Prostate gland (tissue), 2 donors: ENCODE measurements around the gene C10orf53. TPM values are rescaled to one million over a fixed set of nuclear protein-coding genes. Genes with fewer than 3 reads are reported as not detected.

Source experiments
- DNase-seq: peaks from one replicate; pipeline ENCODE4 v3.0.0-alpha.2; 2019; ENCODE audit warnings: low spot score
- H3K27ac ChIP-seq, 2 donors: fragments of 200-600 bp; sonication (generic); 2 replicates each; pipeline ENCODE4 v1.5.1; 2017 to 2019
- H3K27me3 ChIP-seq: fragments of 200-600 bp; sonication (generic); replicated peaks from 2 replicates; pipeline ENCODE4 v1.5.1; 2019; ENCODE audit not compliant: insufficient read depth
- H3K36me3 ChIP-seq, 2 donors: fragments of 200-600 bp; sonication (generic); 1 replicate in 1 of 2; 2 replicates in 1 of 2; pipeline versions ENCODE4 v1.5.1 to v1.8.1; 2017 to 2019
- H3K4me1 ChIP-seq: fragments of 200-600 bp; sonication (generic); replicated peaks from 2 replicates; pipeline ENCODE4 v1.5.1; 2019
- H3K4me3 ChIP-seq, 2 donors: fragments of 200-600 bp; sonication (generic); 2 replicates each; pipeline ENCODE4 v1.5.1; 2017 to 2019
- H3K9me3 ChIP-seq: fragments of 200-600 bp; sonication (generic); 2 replicates; pipeline ENCODE4 v1.5.1; 2017
- POLR2A ChIP-seq: fragments of 450-650 bp; IDR thresholded peaks from one replicate; pipeline ENCODE4 v1.6.1; 2016; ENCODE audit warnings: antibody characterized with exemption, mild to moderate bottlenecking
- POLR2AphosphoS5 ChIP-seq: sonication (generic); formaldehyde crosslinking; IDR thresholded peaks from one replicate; pipeline ENCODE4 v1.6.1; 2017; ENCODE audit warnings: antibody characterized with exemption
- WGBS: methylation state at CpG from one replicate; pipeline ENCODE4 v1.1.5; 2018; 5-methylcytosine and 5-hydroxymethylcytosine counted together
- intact Hi-C: fragments of 100-400 bp; cut with DNase I; formaldehyde crosslinking; loops from one replicate; pipeline ENCODE4 v1.14.2; 2022
- total RNA-seq, 2 donors: library from RNA; depleted of rRNA; stranded (reverse); fragments of >200 nt; gene quantifications; one replicate each; pipeline ENCODE4 v1.1.0, GENCODE V29; 2016
- TF ChIP-seq, protein P1 (sequence below), 4 experiments: fragments of 200-600 bp in 2 of 4; fragments of 450-650 bp in 2 of 4; sonication (generic) in 2 of 4; IDR thresholded peaks; 1 replicate in 3 of 4; 2 replicates in 1 of 4; pipeline ENCODE4 v1.5.1; 2016 to 2019; ENCODE audit warnings: antibody characterized with exemption in 4 of 4, mild to moderate bottlenecking in 2 of 4, moderate library complexity in 2 of 4

C10orf53 gene
- total RNA-seq, 2 donors from 2014 or later, result 1.5 TPM; not detected in 1

DNA sequence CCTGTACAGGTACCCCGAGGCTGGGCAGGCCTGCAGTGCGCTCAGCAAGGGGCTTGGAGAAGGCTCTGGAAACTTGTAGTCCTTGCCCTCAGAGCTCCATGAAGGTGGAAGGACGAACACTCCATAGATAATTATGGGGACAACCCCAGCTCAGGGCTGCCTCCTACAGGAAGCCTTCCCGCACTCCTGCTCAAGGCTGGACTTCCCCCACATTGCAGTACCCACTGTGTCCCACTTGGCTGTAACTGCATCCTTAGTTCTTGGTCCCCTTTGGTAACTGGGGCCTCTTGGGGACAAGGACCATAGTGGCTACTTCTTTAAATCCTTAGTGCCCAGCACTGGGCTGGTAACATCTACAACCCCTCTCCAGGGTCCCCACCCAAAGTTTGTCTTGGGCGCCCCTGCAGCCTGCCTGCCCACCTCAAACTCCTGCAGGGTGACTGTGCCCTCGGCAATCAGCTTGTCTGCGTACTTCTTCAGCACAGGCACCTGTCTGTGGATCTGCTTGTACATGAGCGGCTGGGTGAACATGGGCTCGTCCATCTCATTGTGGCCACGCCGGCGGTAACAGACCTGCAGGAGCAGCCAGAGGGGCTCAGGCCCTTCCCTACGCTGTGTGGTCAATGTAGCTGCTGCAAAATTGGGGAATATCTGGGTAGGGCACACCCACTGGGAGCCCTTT lies 65.6 kb downstream of the C10orf53 start:
- intact Hi-C loops, result no loop called here
- no peaks in the 10 kb centered on the region for H3K4me1 ChIP-seq
- no peaks in the 10 kb centered on the region for H3K9me3 ChIP-seq
- no peaks in the 10 kb centered on the region for H3K36me3 ChIP-seq
- DNase-seq, result no peak
- no peaks in the 10 kb centered on the region for H3K27me3 ChIP-seq
- TF ChIP-seq POLR2AphosphoS5, result no peak
- no peak for TF ChIP-seq POLR2A
- TF ChIP-seq, protein P1, sequence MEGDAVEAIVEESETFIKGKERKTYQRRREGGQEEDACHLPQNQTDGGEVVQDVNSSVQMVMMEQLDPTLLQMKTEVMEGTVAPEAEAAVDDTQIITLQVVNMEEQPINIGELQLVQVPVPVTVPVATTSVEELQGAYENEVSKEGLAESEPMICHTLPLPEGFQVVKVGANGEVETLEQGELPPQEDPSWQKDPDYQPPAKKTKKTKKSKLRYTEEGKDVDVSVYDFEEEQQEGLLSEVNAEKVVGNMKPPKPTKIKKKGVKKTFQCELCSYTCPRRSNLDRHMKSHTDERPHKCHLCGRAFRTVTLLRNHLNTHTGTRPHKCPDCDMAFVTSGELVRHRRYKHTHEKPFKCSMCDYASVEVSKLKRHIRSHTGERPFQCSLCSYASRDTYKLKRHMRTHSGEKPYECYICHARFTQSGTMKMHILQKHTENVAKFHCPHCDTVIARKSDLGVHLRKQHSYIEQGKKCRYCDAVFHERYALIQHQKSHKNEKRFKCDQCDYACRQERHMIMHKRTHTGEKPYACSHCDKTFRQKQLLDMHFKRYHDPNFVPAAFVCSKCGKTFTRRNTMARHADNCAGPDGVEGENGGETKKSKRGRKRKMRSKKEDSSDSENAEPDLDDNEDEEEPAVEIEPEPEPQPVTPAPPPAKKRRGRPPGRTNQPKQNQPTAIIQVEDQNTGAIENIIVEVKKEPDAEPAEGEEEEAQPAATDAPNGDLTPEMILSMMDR (IDR thresholded peaks at IDR 0.05), result no peak
- H3K27ac ChIP-seq, result no peak overlapping the region
- 95% methylated on average over 13 of the region's 13 CpGs for WGBS
- no peak overlapping the region for H3K4me3 ChIP-seq

DNA sequence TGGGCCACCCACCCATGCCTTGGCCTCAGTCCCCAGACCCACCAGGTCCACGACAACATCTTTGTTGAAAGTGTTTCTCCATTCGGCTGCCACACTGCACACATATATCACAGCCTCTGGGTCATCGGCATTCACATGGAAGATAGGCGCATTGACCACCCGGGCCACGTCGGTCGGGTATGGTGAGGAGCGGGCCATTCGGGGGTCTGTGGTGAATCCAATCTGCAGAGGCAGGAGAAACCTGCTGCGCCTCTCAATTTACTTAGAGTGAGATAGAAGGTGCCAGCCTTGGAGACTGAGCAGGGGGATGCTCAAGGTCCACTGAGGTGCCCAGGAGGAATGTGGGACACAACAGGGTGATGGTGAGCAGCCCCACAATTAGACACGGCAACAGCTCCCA lies 66.3 kb downstream of the C10orf53 start:
- Histone ChIP-seq H3K4me3 (no peak overlapping the region), H3K4me1 (no peaks in the 10 kb centered on the region), H3K27me3 (no peaks in the 10 kb centered on the region), H3K27ac (no peak overlapping the region), H3K36me3 (no peaks in the 10 kb centered on the region), H3K9me3 (no peaks in the 10 kb centered on the region)
- intact Hi-C loops, result no loop called here
- DNase-seq, result no peak
- no peak for TF ChIP-seq POLR2A
- 95% methylated on average over 12 of the region's 12 CpGs for whole genome bisulfite sequencing

DNA sequence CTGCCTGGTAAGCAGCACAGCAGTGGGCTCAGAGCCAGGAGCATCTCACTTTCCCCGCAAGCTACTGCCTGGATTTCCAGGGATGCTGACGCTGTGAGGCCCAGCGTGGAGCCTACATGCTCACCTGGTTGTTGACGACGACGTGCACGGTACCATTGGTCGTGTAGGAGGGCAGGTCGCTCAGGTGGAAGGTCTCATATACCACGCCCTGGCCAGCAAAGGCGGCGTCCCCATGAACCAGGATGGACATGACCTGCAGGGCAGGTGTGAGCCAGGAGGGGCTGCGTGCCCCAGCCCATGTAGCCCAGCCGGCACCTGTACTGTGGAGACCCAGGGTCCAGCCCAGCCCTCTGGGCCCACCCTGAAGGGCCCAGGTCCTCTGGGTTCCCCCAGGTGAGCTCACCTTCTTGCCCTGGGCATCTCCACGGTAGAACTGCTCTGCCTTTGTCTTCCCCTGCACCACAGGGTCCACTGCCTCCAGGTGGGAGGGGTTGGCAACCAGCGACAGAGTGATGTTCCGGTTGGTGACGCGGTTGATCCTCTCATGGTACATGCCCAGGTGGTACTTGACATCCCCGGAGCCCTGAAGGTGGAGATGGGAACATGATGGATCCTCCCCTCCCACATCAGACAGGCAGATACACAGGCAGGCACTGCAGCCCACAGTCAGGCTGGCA lies 67.3 kb downstream of the C10orf53 start:
- no peak for TF ChIP-seq POLR2AphosphoS5
- TF ChIP-seq, protein P1 (IDR thresholded peaks at IDR 0.05), result no peak
- Histone ChIP-seq H3K36me3 (no peaks in the 10 kb centered on the region), H3K4me1 (no peaks in the 10 kb centered on the region), H3K9me3 (no peaks in the 10 kb centered on the region), H3K27ac (no peak overlapping the region), H3K4me3 (no peak overlapping the region), H3K27me3 (no peaks in the 10 kb centered on the region)
- no peak for DNase-seq
- intact Hi-C loops, result no loop called here
- 93% methylated on average over 20 of the region's 20 CpGs for WGBS

Other genes starting within 250 kb of the C10orf53 start
- gene ERCC6, start 140.5 kb upstream of the C10orf53 start, total RNA-seq, result 10 to 100 TPM; 18.5 to 45.5 TPM
- not detected for gene SLC18A3, start 69.3 kb upstream of the C10orf53 start, total RNA-seq
- under 1 TPM in 1 of 2 donors, not detected in 1; 0.40 TPM for gene CHAT, start 65.6 kb upstream of the C10orf53 start, total RNA-seq
- gene OGDHL, start 82.7 kb downstream of the C10orf53 start, total RNA-seq, result 1 to 10 TPM; 3.3 to 8.5 TPM